C4-2B (cell line): ENCODE measurements around the gene AGT.

Source experiments
- CTCF ChIP-seq: fragments of 450-650 bp; conservative IDR thresholded peaks from 2 replicates; pipeline ENCODE4 v1.5.1; 2017; ENCODE audit warnings: mild to moderate bottlenecking
- ZFX ChIP-seq: fragments of 450-650 bp; IDR thresholded peaks from 2 replicates; pipeline ENCODE4 v1.6.1; 2017

- no peak for TF ChIP-seq ZFX
- no peak for TF ChIP-seq CTCF
Observed at GRCh38 chr1:230696218-230696617, 17.7 kb downstream of the AGT start.
